ENCODE measurements around the gene HSPB7.

The HSPB7 gene

DNA sequence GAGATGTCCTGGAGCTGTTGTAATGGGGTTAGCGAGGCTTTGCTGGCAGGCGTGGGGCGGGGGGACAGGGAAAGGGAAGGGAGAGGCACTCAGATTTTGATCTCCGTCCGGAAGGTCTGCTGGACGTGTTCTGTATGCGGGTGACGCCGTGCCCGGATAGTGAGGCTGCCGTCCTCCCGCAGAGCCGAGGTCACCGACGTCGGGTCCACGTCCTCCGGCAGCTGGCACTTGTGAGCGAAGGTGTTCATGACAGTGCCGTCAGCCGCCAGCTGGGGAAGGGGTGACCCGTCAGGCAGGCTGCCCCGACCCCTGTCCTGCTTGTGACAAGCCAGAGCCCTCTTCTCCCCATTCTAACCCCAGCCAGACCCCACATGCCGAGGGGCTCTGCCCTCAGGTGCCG lies 2.4 kb downstream of the HSPB7 start:
- DNase-seq (ENCODE audit: extremely low spot score), result no peak
- CTCF ChIA-PET, result interaction anchor here (1.8 to 2.9 kb wide), 2 partner anchors 16 to 63 kb away, joined by 5 to 6 read pairs; no protein-coding TSS in a partner anchor
- TF ChIP-seq, protein P1, sequence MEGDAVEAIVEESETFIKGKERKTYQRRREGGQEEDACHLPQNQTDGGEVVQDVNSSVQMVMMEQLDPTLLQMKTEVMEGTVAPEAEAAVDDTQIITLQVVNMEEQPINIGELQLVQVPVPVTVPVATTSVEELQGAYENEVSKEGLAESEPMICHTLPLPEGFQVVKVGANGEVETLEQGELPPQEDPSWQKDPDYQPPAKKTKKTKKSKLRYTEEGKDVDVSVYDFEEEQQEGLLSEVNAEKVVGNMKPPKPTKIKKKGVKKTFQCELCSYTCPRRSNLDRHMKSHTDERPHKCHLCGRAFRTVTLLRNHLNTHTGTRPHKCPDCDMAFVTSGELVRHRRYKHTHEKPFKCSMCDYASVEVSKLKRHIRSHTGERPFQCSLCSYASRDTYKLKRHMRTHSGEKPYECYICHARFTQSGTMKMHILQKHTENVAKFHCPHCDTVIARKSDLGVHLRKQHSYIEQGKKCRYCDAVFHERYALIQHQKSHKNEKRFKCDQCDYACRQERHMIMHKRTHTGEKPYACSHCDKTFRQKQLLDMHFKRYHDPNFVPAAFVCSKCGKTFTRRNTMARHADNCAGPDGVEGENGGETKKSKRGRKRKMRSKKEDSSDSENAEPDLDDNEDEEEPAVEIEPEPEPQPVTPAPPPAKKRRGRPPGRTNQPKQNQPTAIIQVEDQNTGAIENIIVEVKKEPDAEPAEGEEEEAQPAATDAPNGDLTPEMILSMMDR (IDR thresholded peaks at IDR 0.05; ENCODE audit: control extremely low read depth, extremely low read depth, low read depth, missing control alignments), result no peak
- POLR2A ChIA-PET, result no interaction called here

DNA sequence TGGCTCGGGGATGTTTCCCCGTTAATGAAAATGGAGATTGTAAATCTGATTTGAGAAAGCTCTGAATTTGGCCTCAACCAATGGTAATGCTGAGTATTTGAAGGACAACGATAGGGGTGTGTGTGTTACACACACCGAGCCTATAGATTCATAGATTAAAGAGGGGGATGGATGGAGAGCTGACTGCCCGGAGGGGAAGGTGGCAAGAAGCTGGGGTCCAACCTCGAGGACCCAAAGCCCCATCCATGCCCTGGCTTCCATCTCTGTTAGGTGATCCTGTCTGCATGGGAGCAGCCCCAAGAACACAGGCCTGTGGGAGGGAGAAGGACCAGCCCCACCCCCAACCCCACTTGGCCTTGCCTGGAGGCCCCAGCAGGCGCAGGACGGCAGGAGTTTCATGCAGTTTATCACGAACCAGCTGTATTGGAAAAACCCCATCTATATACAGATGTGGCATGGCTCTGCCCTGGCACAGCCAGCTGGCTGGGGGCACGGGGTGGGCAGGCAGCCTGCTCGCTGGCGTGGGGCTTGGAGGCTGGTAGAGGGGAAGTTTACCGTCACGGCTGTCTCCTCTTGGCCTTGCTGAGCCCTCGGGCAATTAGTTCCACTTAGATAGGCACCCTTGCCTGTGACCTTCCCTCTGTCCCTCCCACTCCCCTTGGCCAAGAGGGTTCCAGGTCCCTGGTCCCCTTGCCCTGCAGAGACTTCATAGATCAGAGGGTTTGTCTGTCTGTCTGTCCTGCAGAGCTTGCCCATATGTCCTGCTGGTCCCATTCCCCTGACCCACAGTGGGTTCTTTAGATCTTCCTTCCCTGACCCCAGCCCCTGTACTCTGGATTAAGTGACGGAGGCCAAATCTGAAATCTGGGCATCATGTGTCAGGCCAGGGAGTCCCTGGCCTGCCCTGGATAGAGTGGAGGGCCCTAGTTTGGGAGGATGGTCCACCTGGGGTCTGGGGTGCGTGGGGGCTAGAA lies 3.0 kb downstream of the HSPB7 start:
- TF ChIP-seq, protein P1 (IDR thresholded peaks at IDR 0.05; ENCODE audit: control extremely low read depth, extremely low read depth, low read depth, missing control alignments), result no peak
- POLR2A ChIA-PET, result interaction anchor here (0.5 kb wide), 1 partner anchor 7 kb away, joined by 3 read pairs; no protein-coding TSS in a partner anchor
- CTCF ChIA-PET, result interaction anchor here (1.1 to 2.9 kb wide), 6 partner anchors 11 to 64 kb away, joined by 3 to 6 read pairs (median 4); partner anchors contain the start of gene SRARP
- DNase-seq (ENCODE audit: extremely low spot score), result no peak

DNA sequence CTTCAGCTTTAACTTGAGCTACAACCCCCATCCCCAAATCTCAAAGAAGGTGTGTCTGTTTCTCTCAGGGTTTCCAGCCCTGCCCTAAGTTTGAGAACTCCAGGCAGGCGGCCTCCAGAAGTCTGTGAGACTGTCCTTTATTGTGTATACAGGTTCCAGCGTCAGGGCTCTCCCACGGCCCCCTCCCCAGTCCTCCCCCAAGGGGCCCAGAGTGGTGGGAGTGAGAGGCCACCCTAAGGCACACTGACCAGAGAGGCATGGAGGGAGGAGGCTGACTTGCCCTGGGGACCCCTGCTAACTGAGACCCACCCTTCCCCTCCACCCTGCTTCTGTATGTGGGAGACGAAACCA lies 4.0 kb downstream of the HSPB7 start:
- no peak for DNase-seq (ENCODE audit: extremely low spot score)
- CTCF ChIA-PET, result interaction anchor here (1.1 to 2.9 kb wide), 6 partner anchors 10 to 65 kb away, joined by 3 to 6 read pairs (median 4); partner anchors contain the start of gene SRARP
- POLR2A ChIA-PET, result no interaction called here
- TF ChIP-seq, protein P1 (IDR thresholded peaks at IDR 0.05; ENCODE audit: control extremely low read depth, extremely low read depth, low read depth, missing control alignments), result no peak

DNA sequence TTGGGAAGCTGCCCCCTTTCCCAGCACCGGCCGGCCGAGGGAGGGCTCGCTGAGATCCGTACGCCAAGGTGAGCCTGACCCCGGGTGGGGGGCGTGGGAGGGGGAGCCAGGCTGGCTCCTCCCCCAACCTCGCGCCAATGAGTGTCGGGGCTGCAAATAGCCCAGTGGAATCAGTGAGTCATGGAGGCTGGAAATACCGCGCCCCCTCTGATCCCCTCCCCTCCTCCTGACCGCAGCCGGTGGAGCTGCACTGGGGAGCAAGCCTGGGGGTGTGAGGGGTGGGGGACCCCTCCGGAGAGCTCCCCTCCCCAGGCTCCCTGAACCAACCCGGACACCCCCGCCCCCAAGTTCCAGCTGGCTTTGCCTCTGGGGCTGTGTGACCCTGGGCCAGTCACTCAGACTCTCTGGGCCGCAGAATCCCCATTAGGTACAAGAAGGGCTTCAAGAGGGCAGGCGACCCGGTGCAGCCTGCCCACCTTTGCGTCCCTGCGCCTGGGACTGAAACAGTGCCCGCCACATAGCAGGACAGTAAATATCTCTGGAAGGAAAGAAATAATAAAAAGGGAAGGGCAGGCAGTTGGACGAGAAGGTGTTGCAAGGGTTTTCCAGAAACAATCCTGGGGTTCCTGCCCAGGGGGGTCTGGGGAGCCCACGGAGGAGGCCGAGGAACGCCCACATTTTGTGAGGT lies 4.5 kb downstream of the HSPB7 start:
- CTCF ChIA-PET, result interaction anchor here (1.1 to 2.9 kb wide), 5 partner anchors 9 to 59 kb away, joined by 3 to 6 read pairs (median 4); partner anchors contain the start of gene SRARP
- POLR2A ChIA-PET, result no interaction called here
- peak; percentile 69 for DNase-seq (ENCODE audit: extremely low spot score)

DNA sequence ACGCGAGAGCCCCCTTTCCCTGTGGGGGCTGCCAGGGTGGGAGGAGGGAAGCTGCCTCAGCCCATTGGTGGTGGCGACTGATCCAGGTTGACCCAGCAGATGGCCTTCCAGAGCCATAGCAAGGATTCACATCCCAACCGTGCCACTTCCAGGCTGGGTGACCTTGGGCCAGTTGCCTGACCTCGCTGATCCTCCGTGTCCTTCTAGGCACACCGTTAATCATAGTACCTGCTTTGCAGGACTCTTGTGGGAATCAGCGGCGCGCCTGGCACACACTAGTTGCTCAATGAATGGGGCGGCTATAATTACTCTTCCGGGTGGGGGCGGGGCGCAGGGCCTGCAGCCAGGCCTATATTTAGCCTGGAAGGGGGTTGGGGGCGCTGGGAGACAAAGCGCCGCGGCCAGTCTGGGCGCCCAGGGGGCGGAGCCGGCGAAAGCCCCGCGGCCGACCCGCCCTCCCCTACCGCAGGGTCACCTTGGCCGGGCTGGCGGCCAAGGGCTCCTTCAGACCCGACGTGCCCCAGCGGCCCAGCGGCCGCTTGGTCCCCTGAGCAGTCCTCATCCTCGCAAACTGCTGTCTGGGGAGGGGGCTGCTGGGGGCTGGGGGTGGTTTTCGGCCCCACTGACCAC lies 5.1 kb downstream of the HSPB7 start:
- DNase-seq (ENCODE audit: extremely low spot score), result peak; percentile 71
- CTCF ChIA-PET, result interaction anchor here (1.0 to 5.8 kb wide), 5 partner anchors 8 to 163 kb away, joined by 3 to 40 read pairs (median 5); no protein-coding TSS in a partner anchor
- POLR2A ChIA-PET, result no interaction called here
- TF ChIP-seq, protein P1 (IDR thresholded peaks at IDR 0.05; ENCODE audit: control extremely low read depth, extremely low read depth, low read depth, missing control alignments), result no peak

More for the DNA sequence above, 4.5 kb downstream of the HSPB7 start:
- TF ChIP-seq, protein P1 (IDR thresholded peaks at IDR 0.05; ENCODE audit: control extremely low read depth, extremely low read depth, low read depth, missing control alignments), result no peak
